NCI-H2107 treated with DMSO at 0.1 percent for 48 hours (cell line): ENCODE results near the gene CD96.
"Not testable (repeated sequence)": the region's sequence is repeated elsewhere in the genome, so short reads cannot be mapped to it uniquely, and the experiment has no call there.

Experiments used
- DNase-seq: peaks from one replicate; lab custom pipeline; 2025; ENCODE audit not compliant: unreplicated experiment; lab: John Stamatoyannopoulos, UW

Gene CD96, protein sequence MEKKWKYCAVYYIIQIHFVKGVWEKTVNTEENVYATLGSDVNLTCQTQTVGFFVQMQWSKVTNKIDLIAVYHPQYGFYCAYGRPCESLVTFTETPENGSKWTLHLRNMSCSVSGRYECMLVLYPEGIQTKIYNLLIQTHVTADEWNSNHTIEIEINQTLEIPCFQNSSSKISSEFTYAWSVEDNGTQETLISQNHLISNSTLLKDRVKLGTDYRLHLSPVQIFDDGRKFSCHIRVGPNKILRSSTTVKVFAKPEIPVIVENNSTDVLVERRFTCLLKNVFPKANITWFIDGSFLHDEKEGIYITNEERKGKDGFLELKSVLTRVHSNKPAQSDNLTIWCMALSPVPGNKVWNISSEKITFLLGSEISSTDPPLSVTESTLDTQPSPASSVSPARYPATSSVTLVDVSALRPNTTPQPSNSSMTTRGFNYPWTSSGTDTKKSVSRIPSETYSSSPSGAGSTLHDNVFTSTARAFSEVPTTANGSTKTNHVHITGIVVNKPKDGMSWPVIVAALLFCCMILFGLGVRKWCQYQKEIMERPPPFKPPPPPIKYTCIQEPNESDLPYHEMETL

DNA sequence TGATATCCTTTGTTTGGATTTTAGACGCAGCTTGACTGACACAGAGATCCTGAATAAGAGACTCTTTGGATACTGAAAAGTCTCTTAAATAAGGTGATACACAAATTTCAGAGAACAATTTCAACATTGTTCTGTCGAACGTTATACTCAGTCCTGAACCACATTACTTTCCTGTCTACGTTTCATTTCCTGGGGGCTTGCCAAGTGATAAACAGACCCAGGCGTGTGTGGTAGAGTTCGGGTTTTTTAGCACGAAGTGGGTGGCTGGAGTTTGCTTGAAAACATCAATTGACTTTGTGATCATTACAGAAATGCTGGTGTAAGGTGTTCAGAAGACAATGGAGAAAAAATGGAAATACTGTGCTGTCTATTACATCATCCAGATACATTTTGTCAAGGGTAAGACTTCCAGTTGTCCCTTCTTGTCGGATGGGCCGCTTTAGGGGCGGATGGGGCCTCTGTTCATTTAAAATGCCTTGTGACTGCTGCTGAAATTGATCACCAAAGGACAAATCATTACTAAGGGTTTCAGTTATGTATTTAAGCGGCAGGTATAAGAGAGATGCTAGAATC, at the start of gene CD96:
TSS of gene CD96 (plus strand) at position 287 of the 573 bp plus-strand sequence. CDS start at position 339, 52 bp downstream.
- DNase-seq: no peak

DNA sequence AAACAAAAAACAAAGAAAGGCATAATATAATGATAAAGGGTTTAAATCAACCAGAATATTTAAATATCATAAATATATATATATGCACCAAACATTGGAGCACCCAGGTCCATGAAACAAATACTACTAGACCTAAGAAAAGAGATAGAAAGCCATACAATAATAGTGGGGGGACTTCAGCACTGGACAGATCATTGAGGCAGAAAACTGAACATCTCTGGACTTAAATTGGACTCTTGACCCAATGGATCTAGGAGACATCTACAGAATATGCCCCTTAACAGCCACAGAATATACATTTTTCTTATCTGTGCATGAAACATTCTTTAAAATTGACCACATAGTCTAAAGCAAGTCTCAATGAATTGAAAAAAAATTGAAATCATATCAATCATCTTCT, 48.7 kb upstream of the CD96 start:
- no peak for DNase-seq

DNA sequence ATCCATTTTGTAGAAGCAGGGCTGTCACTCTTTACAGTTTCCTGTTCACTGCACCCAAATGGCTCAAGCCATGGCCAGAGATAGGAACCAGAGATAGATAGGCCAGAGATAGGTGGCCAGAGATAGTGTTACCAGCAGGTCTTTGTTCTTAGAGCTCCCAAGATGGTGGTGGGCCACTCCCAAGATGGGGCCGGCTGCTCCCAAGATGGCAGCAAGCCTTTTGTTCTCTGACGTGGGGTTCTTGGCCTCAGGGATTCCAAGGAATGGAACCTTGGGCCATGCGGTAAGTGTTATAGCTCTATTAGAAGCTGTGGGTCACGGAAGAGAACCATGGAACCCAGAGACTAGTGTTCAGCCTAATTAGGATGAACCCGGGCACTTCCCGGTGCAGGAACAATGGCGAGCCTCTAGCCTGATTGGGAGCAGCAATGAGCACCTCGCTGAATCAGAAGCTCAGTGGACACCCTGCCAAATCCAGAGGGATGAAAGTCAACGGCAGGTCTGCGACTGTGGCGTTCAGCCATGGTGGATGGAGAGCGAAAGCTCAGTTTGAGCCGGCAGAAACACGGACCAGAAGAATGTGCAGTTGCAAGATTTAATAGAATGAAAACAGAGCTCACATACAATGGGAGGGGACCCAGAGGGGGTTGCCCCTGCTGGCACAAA, 45.0 kb upstream of the CD96 start:
- DNase-seq: no peak

DNA sequence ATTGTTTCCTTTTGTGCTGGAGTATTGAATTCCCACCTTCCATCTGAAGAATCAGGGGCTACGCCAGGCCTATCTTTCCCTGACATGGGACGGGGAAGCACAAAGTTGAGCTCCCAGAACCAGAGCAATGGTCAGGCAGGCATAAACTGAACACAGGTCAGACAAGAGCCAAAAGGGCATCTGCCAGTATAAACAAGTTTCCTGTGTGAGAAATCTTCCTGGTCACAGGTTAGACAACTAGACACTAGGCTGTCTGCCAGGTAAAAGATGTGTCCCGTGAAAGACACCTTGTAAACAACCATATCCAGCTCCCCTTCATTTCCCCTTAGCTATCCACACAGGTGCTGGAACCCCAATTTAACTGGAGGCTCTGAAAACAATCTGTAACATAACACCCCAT, 44.0 kb upstream of the CD96 start:
- no peak for DNase-seq

DNA sequence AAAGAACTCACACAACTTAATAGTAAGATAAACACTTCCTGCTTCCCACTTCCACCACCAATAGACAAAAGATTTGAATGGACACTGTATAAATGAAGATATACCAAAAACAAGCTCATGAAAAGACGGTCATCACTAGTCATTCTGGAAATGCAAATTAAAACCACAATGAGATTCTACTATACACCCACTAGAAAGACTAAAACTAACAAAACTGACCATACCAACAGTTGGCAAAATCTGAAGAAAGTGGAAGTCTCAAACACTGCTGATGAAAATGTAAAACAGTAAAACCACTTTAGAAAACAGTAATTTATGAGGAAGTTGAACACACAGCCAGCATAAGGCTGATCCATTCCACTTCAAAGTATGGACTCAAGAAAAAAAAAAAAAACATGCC, 35.6 kb upstream of the CD96 start:
- DNase-seq: no peak

DNA sequence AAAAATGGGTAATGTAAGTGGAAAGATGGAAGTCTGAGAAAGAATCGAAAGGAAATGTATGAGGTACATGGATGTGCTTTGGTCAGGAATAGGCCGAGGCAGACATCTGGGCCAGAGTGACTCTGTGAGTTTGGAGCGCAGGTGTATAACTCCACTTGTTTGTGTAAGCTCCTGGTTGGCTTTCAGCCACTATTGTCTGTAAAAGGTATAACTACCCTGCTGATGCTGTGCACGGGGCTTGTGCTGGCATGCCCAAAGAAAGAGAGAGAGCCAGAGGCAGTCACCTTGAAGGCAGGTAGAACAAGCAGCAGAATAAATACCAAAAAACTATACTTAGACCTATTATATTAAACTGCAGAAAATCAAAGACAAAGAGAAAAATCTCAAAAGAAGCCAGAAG, 32.7 kb upstream of the CD96 start:
- DNase-seq: no peak

DNA sequence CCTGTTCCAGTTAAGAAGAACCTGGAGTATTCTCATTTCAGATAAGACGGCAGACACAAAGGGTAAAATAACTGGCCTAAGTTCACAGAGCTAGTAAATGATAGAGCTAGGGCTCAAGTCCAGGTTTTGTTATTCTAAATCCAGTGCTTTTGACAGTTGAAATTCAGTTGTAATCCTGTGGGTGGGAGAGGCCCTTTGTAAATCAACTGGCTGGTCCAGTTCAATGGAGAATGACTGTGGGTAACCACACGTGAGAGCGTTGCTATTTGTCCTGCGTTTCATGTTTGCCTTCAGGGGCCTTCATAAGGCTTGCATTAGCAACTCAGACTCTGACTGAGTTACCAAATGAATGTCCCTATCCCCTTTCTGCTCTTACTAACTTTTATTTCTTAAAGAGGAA, 24.2 kb upstream of the CD96 start:
- DNase-seq: no peak

DNA sequence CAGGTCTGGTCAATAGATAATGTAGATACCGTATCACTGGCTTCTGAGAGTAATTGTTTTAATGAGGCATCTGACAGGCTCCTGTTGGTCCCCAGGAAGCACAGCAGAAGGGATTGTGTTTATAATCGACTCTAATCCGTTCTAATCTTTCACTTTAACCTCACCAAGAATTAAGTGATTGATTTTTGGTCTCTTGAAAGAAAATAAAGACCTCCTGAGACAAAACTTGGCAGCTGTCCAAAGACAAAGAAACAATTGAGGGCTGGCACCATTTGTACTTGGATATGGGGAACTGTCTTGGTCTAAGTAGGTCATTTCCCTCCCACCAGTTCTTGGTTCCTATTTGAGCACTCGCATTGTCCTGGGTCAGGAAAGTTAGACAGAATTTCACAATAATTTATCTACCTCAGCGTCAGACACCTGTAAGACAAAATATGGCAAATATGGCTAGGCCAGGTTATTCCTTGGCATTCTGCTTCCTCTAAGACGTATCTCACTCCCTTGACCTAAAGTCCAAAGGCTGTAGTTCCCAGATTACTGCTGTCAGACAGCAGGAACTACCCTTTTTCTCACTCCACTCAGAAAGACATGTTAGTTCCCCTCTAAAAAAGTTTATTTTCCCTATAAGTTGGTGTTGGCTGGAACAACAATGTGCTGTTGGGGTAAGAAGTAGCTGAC, 22.7 kb upstream of the CD96 start:
- no peak for DNase-seq

DNA sequence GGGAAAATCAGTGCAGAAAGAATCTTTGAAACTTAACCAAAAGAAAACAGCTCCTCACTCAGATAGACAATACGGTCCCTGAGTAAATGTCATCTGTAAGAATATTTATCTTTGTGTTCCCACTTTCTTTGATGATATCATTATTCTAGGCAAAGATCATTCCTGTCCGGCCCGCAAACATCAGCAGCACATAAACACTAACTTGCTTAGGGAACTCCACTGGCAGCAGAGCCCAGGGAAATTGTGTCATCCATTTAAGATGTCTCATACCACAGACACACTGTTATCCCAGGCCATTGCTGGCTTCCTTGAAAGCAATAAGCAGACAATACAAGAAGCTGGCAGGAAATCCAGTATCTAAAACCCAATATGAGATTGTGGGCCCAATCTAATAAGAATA, 20.1 kb upstream of the CD96 start:
- no peak for DNase-seq

DNA sequence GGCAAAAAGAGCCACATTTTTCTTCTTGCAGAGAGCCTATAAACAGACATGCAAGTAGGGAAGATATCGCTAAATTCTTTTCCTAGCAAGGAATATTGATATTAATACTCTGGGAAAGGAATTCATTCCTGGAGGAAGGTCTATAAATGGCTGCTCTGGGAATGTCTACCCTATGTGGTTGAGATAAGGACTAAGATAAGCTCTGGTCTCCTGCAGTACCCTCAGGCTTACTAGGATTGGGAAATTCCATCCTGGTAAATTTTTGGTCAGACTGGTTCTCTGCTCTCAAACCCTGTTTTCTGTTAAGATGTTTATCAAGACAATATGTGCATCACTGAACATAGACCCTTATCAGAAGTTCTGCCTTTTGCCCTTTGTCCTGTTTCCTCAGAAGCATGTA, 17.5 kb upstream of the CD96 start:
- not testable (repeated sequence) for DNase-seq

DNA sequence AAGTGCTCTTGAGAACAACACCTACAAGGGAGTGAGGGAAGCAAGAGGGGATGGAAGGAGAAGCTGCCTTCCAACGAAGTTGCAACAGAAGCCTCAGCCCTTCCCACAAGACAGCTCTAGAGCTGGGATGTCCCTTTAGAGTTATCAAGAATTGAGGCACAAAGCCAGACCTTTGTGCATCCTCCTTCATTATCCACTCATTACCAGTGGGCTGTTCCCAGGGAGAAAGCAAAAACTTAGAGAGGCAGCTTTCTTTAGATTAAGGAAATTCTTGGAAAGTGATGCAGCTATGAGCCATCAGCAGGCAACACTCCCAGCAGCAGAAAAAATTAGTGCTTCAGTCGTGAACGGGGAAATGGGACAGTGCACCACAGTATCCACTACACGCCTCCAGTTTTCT, 10.6 kb upstream of the CD96 start:
- no peak for DNase-seq

DNA sequence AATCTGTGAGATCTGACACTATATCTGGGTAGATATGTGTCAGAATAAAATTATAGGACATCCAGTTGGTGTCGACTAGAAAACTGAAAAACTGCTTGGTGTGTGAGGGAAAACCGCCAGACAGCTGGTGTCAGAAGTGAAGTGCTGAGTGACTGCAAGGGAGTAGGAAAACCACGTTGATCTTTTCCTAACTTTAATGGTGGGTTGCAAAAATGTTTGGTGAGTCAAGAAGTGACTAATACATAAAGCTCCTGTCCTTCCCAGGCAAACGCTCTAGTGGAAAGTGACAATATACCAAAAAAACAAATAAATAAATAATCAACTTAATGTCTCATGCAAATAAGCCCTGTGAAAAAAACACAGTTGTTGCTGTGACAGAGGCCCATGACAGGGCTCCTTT, 7.3 kb upstream of the CD96 start:
- no peak for DNase-seq

DNA sequence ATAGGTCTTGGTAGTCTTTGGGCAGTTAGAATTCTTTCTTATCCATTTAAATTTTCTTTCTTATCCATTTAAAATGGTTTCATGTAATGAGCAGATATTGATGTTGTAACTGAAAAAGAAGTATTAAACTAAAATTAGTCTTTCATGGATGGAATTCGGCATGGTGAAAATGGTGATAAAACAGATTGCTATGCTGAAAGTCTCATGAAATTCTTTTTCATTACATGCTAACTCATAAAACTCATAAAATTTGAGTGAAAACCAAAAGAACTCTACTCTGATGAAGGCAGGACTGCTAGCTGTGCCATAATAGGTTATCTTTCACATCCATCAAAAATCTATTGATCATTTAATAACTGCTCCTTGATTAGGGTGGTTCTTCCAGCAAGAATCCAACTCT, 3.9 kb upstream of the CD96 start:
- DNase-seq: no peak

DNA sequence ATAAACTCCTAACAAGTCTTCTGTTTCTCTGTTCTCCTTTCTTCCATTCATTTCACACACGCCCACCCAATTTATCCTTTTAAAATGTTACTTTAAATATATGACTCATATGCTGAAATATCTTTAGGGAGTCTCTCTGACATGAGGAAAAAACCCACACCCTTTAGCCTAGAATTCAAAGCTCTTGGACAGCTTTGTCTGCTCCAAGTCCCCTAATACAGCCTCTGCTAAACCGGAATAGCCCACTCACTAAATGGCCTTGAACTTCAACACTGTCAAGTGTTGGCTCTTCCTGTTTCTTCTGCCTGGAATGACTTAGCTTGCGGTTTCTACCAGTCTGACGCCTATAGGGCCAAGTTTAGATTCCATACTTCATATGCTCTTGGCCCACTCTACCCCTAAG, 3.3 kb upstream of the CD96 start:
- no peak for DNase-seq

DNA sequence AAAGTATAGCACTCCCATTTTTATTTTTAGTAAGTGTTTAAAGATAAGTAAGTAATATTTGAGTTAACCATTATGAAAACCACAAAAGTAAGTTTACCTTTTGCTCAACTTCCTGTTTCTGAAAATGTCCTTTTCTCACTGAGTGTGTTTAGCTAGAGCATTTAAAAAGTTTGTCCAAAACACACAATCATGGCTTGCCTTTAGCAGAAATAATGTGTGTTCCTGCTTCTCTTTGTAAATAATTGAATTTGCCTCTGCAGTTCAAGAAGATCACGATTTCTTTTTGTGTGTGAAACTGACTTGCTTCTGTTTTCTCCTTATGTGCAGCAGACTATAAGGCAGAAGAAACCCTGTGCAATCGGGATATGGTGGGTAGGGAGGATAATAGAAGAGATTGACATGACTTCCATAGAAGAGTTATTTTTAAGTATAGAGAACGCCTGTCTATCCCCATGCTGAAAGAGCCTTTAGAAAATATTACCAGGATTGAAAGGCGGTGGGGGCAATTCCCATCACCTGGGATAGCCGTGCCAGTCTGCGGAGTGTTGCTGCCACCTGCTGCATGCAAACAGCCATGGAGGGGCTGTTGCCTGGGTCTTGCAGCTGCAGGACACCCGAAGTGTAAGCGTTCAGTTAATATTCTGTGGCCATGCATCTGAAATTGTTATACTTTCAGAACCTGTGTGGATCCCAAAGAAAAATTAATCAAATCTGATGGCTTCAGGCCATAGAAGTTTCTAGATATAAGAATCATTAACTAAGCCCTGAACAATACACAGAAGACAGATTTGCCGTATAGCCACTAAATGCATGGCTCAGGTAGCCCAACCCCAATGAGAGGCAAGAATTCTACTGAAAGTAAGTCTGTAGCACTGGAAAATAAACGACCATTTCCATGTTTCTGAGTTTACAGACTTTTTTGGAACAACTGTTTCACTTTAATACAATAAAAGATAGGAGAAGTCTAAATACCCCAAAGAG, 2.4 kb upstream of the CD96 start:
- DNase-seq: peak; percentile 8

DNA sequence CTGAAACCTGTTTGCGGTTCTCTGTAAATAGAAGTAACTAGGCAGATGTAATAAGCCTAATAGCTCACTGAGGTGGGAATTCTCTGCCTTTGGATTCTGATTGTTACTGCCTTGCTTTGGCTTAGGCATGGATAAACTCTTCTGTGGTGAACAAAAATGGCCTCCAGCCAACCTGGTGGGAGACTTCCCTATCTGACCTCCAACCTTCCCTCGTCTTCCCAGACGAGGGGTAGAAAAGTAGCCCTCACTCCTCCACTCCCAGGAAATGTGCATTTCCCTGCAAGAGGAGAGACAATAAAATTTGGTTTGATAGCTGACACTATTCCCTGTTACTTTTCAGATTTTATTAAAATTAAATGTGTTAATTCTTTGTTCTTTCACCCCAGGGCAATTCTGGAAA, 606 bp upstream of the CD96 start:
- DNase-seq: no peak

DNA sequence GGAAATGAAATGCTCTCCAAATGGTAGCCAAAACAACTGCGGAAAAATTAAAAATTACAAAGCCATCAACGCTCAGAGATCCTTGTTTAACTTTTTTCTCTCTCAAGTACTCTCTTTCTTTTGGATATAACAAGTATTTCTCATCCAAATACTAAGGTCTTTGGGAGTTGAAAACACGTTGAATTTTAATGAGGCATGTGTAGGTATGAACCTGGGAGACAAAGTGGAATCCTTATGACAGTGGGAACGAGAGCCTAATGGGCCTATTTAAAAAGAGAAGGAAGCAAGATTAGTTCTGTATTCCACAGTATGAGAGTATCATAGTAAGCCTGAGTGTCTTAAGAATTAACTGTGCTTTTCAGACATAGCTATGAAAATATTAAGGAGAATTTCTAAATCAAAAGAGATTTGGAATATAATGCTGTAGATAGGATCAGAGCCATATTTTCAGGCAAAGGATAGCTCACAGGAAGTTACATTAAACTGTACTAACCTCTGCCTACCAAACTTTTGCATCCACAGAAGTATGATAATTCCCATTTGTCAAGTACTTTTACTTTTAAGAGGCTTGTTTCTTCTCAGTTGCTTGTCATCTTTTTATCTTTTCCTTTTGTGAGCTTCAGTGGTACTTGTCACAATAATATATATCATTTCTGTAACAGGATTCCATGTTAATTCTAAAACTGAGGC, 759 bp downstream of the CD96 start:
- no peak for DNase-seq

DNA sequence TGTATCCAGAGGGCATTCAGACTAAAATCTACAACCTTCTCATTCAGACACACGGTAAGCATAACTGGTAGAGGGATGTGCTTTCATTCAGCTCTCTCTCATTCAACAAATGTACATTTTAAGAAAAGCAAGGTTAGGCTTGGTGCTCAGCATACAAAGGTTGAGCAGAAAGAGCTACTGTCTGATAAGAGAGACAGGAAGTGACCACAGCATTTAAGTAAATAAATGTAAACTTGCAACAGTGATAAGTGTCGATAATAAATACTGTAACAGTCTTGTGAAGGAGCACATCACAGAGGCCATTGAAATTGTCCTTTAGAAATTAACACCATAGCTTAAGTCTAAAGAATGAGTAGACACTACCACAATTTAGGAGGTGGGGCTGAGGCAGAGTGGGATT, 3.4 kb downstream of the CD96 start:
- no peak for DNase-seq

DNA sequence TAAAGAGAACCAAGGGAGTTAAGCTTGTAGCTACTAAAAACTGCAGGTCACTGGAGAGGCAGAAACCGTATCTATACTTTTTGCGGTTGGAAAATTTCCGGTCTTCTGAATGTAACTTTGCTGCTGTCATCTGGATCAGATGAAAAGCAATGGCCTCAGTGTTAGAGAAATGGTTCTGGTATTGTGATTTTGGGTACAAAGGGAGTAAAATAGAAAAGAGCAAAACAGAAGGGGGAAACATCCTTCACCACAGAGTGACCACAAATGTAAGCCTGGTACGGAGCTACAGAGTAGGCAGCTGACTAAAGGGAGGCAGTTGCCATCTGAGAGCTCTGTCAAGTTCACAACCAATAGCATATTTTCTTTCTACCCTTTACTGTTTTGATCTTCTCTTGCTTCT, 5.6 kb downstream of the CD96 start:
- no peak for DNase-seq

DNA sequence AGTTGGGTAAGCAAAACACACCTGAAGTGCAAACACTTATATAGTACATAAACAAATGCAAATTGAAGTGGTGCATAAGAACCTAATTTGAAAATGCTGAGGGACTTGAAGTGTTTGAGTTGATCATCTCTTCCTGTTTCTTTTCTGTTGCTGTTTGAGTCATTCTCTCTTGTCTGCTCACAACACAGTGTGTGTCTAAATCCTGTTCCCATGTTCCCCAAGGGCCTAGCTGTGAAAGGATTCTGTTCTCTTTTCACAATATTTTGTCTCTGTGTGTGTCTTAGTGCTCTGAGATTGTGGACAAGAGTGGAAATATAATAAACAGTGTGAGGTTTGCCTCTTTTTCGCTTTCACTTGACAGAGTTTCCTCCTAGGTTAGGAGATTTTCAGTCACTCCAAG, 6.1 kb downstream of the CD96 start:
- DNase-seq: no peak
